ENCODE results near the gene IL17C.

DNA sequence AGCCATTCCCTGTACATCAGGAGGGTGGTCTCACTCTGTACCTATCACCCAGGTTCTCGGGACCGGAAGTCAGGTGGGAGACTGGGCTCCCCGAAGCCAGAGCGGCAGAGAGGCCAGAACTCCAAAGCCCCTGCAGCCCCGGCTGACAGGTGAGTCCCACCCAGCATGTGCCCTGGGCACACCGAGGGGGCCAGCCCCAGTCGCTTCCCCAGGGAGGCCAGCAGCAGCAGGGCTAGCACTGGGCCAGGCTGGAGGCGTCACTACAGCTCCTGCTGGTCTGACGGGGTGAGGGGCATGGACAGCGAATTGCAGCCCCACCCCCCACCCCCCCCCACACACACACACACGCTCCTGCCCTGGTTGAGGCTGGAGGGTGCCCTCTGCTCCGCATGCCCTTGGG, 7.9 kb upstream of the IL17C start:
- TF ChIP-seq, protein P1, sequence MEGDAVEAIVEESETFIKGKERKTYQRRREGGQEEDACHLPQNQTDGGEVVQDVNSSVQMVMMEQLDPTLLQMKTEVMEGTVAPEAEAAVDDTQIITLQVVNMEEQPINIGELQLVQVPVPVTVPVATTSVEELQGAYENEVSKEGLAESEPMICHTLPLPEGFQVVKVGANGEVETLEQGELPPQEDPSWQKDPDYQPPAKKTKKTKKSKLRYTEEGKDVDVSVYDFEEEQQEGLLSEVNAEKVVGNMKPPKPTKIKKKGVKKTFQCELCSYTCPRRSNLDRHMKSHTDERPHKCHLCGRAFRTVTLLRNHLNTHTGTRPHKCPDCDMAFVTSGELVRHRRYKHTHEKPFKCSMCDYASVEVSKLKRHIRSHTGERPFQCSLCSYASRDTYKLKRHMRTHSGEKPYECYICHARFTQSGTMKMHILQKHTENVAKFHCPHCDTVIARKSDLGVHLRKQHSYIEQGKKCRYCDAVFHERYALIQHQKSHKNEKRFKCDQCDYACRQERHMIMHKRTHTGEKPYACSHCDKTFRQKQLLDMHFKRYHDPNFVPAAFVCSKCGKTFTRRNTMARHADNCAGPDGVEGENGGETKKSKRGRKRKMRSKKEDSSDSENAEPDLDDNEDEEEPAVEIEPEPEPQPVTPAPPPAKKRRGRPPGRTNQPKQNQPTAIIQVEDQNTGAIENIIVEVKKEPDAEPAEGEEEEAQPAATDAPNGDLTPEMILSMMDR (IDR thresholded peaks at IDR 0.05; ENCODE audit: poor library complexity): no peak
- no peak for TF ChIP-seq EZH2phosphoT487 (IDR thresholded peaks at IDR 0.05; ENCODE audit: low read depth, severe bottlenecking, unreplicated experiment)
- no peak for TF ChIP-seq EZH2 (IDR thresholded peaks at IDR 0.05; ENCODE audit: borderline replicate concordance)
